Neural cell (in vitro differentiated cells): Measurements from ENCODE around the gene DNAH1. TPM values are rescaled to one million over a fixed set of nuclear protein-coding genes. Genes with fewer than 3 reads are reported as not detected.

Experiments
- H2AFZ ChIP-seq: fragments of 200-600, 300-800 bp; sonication (generic), shearing (Covaris generic); 2 replicates; pipeline ENCODE4 v1.6.0; 2014; ENCODE audit warnings: low read depth, mild to moderate bottlenecking, antibody characterized with exemption, low read length, moderate library complexity
- H3F3A ChIP-seq: fragments of 200-600 bp; shearing (Covaris generic); 2 replicates; pipeline ENCODE4 v1.6.1; 2016; ENCODE audit warnings: mild to moderate bottlenecking, moderate library complexity, mixed read lengths, antibody characterized with exemption, low read length; ENCODE audit not compliant: insufficient read depth, poor library complexity, severe bottlenecking
- H3K27ac ChIP-seq: fragments of 200-600, 300-800 bp; sonication (generic), shearing (Covaris generic); 2 replicates; pipeline ENCODE4 v1.5.1; 2014; ENCODE audit warnings: mild to moderate bottlenecking, low read length, moderate library complexity
- H3K27me3 ChIP-seq: fragments of 300-800, 200-600 bp; sonication (generic), shearing (Covaris generic); 2 replicates; pipeline ENCODE4 v1.6.0; 2014; ENCODE audit warnings: mild to moderate bottlenecking, low read depth, low read length, moderate library complexity; ENCODE audit not compliant: insufficient read depth
- H3K36me3 ChIP-seq: fragments of 300-800, 200-600 bp; sonication (generic), shearing (Covaris generic); 2 replicates; pipeline ENCODE4 v1.5.1; 2014; ENCODE audit warnings: mild to moderate bottlenecking, antibody characterized with exemption, low read length, moderate library complexity; ENCODE audit not compliant: insufficient read depth
- H3K4me2 ChIP-seq: fragments of 300-800, 200-600 bp; sonication (generic), shearing (Covaris generic); 2 replicates; pipeline ENCODE4 v1.6.0; 2014; ENCODE audit warnings: mild to moderate bottlenecking, low read length
- H3K4me3 ChIP-seq: fragments of 300-800, 200-600 bp; sonication (generic), shearing (Covaris generic); 2 replicates; pipeline ENCODE4 v1.5.1; 2014; ENCODE audit warnings: mild to moderate bottlenecking, low read length, moderate library complexity
- H3K79me2 ChIP-seq: fragments of 200-600 bp; shearing (Covaris generic); replicated peaks from 2 replicates; pipeline ENCODE4 v1.6.0; 2014; ENCODE audit warnings: mild to moderate bottlenecking, low read length, moderate library complexity; ENCODE audit not compliant: insufficient read depth
- H3K9ac ChIP-seq: fragments of 300-800, 200-600 bp; sonication (generic), shearing (Covaris generic); 2 replicates; pipeline ENCODE4 v1.6.1; 2016; ENCODE audit warnings: mild to moderate bottlenecking, low read length, mixed read lengths
- H3K9me2 ChIP-seq: fragments of 200-600 bp; shearing (Covaris generic); 2 replicates; pipeline ENCODE4 v1.6.1; 2016; ENCODE audit warnings: mild to moderate bottlenecking, low read length, mixed read lengths; ENCODE audit not compliant: insufficient read depth
- H3K9me3 ChIP-seq: fragments of 200-600, 300-800 bp; sonication (generic), shearing (Covaris generic); 2 replicates; pipeline ENCODE4 v1.6.1; 2016; ENCODE audit warnings: mild to moderate bottlenecking, mixed run types, low read length, moderate library complexity, mixed read lengths
- H4K20me1 ChIP-seq: fragments of 200-600 bp; shearing (Covaris generic); 2 replicates; pipeline ENCODE4 v1.6.1; 2016; ENCODE audit warnings: mild to moderate bottlenecking, mixed run types; ENCODE audit not compliant: insufficient read depth
- CTCF ChIP-seq: fragments of 450-650 bp; IDR thresholded peaks from 2 replicates; pipeline ENCODE4 v1.5.1; 2014; ENCODE audit warnings: antibody characterized with exemption, mild to moderate bottlenecking, moderate library complexity; ENCODE audit not compliant: poor library complexity, severe bottlenecking
- EP300 ChIP-seq: fragments of 450-650 bp; conservative IDR thresholded peaks from 2 replicates; pipeline ENCODE4 v1.6.1; 2014; ENCODE audit warnings: antibody characterized with exemption, mild to moderate bottlenecking, moderate library complexity; ENCODE audit not compliant: poor library complexity, severe bottlenecking
- EZH2 ChIP-seq: fragments of 200-600, 300-800 bp; shearing (Covaris generic), sonication (generic); IDR thresholded peaks from 2 replicates; pipeline ENCODE4 v1.6.1; 2014; ENCODE audit warnings: antibody characterized with exemption, low read length, borderline replicate concordance, mild to moderate bottlenecking; ENCODE audit not compliant: insufficient read depth, poor library complexity, severe bottlenecking
- MXI1 ChIP-seq: fragments of 450-650 bp; conservative IDR thresholded peaks from 2 replicates; pipeline ENCODE4 v1.6.1; 2014; ENCODE audit warnings: antibody characterized with exemption, mild to moderate bottlenecking; ENCODE audit not compliant: poor library complexity, severe bottlenecking
- POLR2AphosphoS5 ChIP-seq: IDR thresholded peaks from 2 replicates; pipeline ENCODE4 v1.6.1; 2012
- RAD21 ChIP-seq: fragments of 450-650 bp; conservative IDR thresholded peaks from 2 replicates; pipeline ENCODE4 v1.6.1; 2014; ENCODE audit warnings: antibody characterized with exemption, mild to moderate bottlenecking, moderate library complexity
- REST ChIP-seq: IDR thresholded peaks from 2 replicates; pipeline ENCODE4 v1.6.1; 2012; ENCODE audit warnings: borderline replicate concordance
- SMC3 ChIP-seq: fragments of 450-650 bp; conservative IDR thresholded peaks from 2 replicates; pipeline ENCODE4 v1.6.1; 2014; ENCODE audit warnings: antibody characterized with exemption, mild to moderate bottlenecking, moderate library complexity; ENCODE audit not compliant: poor library complexity
- TAF1 ChIP-seq: IDR thresholded peaks from 2 replicates; pipeline ENCODE4 v1.6.1; 2012; ENCODE audit warnings: low read depth
- polyA plus RNA-seq: library from polyadenylated mRNA; depleted of rRNA; stranded (reverse); fragments of >200 nt; gene quantifications from 2 replicates; pipeline ENCODE4 v1.2.3, GENCODE V29; 2014

Gene DNAH1
- polyA plus RNA-seq, 1 donor from 2014 or later = 5.4 TPM

DNA sequence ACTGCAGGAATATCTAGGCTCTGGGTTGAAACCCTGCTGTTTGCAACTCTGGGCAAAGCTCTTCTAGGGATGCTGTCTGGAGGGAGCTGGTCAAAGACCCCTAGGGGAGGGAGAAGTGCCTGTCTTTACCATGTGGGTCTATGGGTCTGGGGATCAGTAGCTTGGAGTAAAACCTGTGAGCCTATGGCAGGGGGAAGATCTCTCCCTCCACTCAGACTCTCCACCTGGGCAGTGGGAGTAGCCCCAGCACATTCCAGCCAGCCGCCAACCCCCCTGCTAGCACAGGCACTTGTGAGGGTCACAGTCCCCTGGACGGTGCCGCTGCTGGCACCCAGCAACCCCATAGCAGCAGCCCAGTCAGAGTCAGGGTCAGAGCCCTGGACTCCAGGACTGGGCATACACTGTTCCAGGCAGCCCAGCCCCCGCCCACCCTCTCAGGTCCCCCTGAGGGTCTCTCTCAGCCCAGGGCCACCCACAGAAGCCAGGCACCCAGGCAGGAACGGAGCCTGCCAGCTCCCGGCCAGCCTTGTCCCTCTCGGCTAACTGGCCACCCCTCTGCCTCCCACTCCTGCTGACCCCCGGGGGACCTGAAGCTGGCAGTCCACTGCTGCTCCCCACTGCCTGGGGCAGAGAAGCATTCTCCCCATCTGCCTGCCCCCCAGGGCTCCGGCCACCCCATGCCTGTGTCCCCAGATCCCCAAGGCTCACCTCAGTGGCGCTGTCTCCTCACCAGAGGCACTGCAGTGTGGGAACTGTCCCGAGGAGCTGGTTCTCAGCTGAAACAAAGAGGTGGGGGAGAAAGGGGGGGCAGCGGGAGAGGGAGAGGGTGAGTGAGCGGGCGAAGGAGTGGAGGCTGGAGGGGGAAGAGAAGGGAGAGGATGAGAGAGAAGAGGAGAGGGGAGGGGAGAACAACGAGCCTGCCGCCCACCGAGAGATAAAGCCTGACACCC lies 17.7 kb upstream of the DNAH1 start:
- H3K27me3 ChIP-seq = no peaks in the 10 kb centered on the region

More for the DNA sequence above, 17.7 kb upstream of the DNAH1 start:
- H2AFZ ChIP-seq = peak overlapping the region; percentile 7
- H3K9me2 ChIP-seq = no peaks in the 10 kb centered on the region
- H3K4me2 ChIP-seq = peak overlapping the region; percentile 67
- peak overlapping the region; percentile 93 for H3K4me3 ChIP-seq
- TF ChIP-seq RAD21 = peak; percentile 37
- no peak for TF ChIP-seq EZH2
- peak; percentile 78 for TF ChIP-seq TAF1
- TF ChIP-seq REST = no peak
- TF ChIP-seq CTCF = peak; percentile 58
- TF ChIP-seq POLR2AphosphoS5 = peak; percentile 94
- peak; percentile 40 for TF ChIP-seq EP300
- peak; percentile 24 for TF ChIP-seq MXI1
- TF ChIP-seq SMC3 = peak; percentile 41
- no peaks in the 10 kb centered on the region for H3K36me3 ChIP-seq
- no peaks in the 10 kb centered on the region for H3K9me3 ChIP-seq
- H3K9ac ChIP-seq = peak overlapping the region; percentile 98
- no peaks in the 10 kb centered on the region for H3F3A ChIP-seq
- H4K20me1 ChIP-seq = no peaks in the 10 kb centered on the region
- H3K27ac ChIP-seq = peak overlapping the region; percentile 84
- H3K79me2 ChIP-seq = peaks cover 36% of the 10 kb centered on the region
